SK-N-SH (cell line): Measurements from ENCODE around the gene CLDN14. TPM values are rescaled to one million over a fixed set of nuclear protein-coding genes. Genes with fewer than 3 reads are reported as not detected.

Experiments used
- CTCF ChIA-PET: fragments of 300-600, 350-600 bp; formaldehyde crosslinking; extraction: SDS; loops from one replicate; lab custom pipeline; 2021; lab: Yijun Ruan, JAX
- POLR2A ChIA-PET: fragments of 350-600 bp; sonication (Branson Sonifier 250); formaldehyde crosslinking; extraction: SDS; loops from one replicate; lab custom pipeline; 2020; ENCODE audit warnings: antibody characterized with exemption, inconsistent platforms; lab: Yijun Ruan, JAX
- DNase-seq: peaks from one replicate; pipeline ENCODE4 v3.0.0; 2012
- H2AFZ ChIP-seq: fragments of 200-600 bp; sonication (generic); 2 replicates; pipeline ENCODE4 v1.8.1; 2016; ENCODE audit warnings: antibody characterized with exemption, mild to moderate bottlenecking, low read depth
- H3F3A ChIP-seq: fragments of 200-600 bp; sonication (generic); replicated peaks from 2 replicates; pipeline ENCODE3; 2016; ENCODE audit warnings: antibody characterized with exemption, mild to moderate bottlenecking; ENCODE audit not compliant: insufficient read depth
- H3K27ac ChIP-seq, 2 experiments: fragments of 200-500 bp in 1 of 2; fragments of 200-600 bp in 1 of 2; sonication (Bioruptor generic) in 1 of 2; sonication (generic), shearing (Covaris generic) in 1 of 2; 2 replicates each; pipeline versions ENCODE4 v1.5.1 to v1.6.1; 2014 to 2016; ENCODE audit warnings: low read depth in 2 of 2, inconsistent platforms in 1 of 2, low read length in 1 of 2, mild to moderate bottlenecking in 1 of 2, mixed read lengths in 1 of 2
- H3K27me3 ChIP-seq: fragments of 200-600 bp; sonication (generic), shearing (Covaris generic); 2 replicates; pipeline ENCODE4 v1.6.1; 2016; ENCODE audit warnings: mixed run types; ENCODE audit not compliant: insufficient read depth
- H3K36me3 ChIP-seq, 2 experiments: fragments of 200-500 bp in 1 of 2; fragments of 200-600 bp in 1 of 2; sonication (Bioruptor generic) in 1 of 2; sonication (generic) in 1 of 2; replicated peaks in 1 of 2; 2 replicates each; pipeline versions ENCODE3 to v1.5.1; 2014 to 2016; ENCODE audit warnings: low read length in 1 of 2, mild to moderate bottlenecking in 1 of 2; ENCODE audit not compliant: insufficient read depth in 2 of 2, control insufficient read depth in 1 of 2
- H3K4me1 ChIP-seq, 2 experiments: fragments of 200-500 bp in 1 of 2; fragments of 200-600 bp in 1 of 2; sonication (Bioruptor generic) in 1 of 2; sonication (generic), shearing (Covaris generic) in 1 of 2; 2 replicates each; pipeline versions ENCODE4 v1.5.1 to v1.6.1; 2014 to 2016; ENCODE audit warnings: low read depth in 1 of 2, low read length in 1 of 2, mixed run types in 1 of 2; ENCODE audit not compliant: insufficient read depth in 2 of 2, control insufficient read depth in 1 of 2
- H3K4me2 ChIP-seq: fragments of 200-600 bp; sonication (generic), shearing (Covaris generic); 2 replicates; pipeline ENCODE4 v1.6.1; 2017; ENCODE audit warnings: mixed run types
- H3K4me3 ChIP-seq, 2 experiments: fragments of 200-500 bp in 1 of 2; fragments of 200-600 bp in 1 of 2; sonication (Bioruptor generic) in 1 of 2; sonication (generic), shearing (Covaris generic) in 1 of 2; 2 replicates each; pipeline versions ENCODE4 v1.5.1 to v1.8.1; 2014 to 2016; ENCODE audit warnings: low read depth in 2 of 2, inconsistent platforms in 1 of 2, low read length in 1 of 2, mild to moderate bottlenecking in 1 of 2, mixed read lengths in 1 of 2, moderate library complexity in 1 of 2
- H3K79me2 ChIP-seq: fragments of 200-600 bp; sonication (generic); 2 replicates; pipeline ENCODE4 v1.8.1; 2017; ENCODE audit warnings: mild to moderate bottlenecking; ENCODE audit not compliant: insufficient read depth
- H3K9ac ChIP-seq: fragments of 200-600 bp; sonication (generic); 2 replicates; pipeline ENCODE4 v1.6.1; 2017; ENCODE audit warnings: mixed run types
- H3K9me2 ChIP-seq: fragments of 200-600 bp; sonication (generic); 2 replicates; pipeline ENCODE4 v1.6.1; 2017; ENCODE audit warnings: mixed run types
- H3K9me3 ChIP-seq: fragments of 200-600 bp; sonication (generic); 2 replicates; pipeline ENCODE4 v1.6.1; 2017; ENCODE audit warnings: mixed run types, mild to moderate bottlenecking, moderate library complexity
- H4K20me1 ChIP-seq: fragments of 200-600 bp; sonication (generic); 2 replicates; pipeline ENCODE4 v1.6.1; 2017; ENCODE audit warnings: mild to moderate bottlenecking, mixed run types; ENCODE audit not compliant: insufficient read depth
- CTCF ChIP-seq: fragments of 200-600 bp; sonication (generic); IDR thresholded peaks from 2 replicates; pipeline ENCODE4 v1.6.1; 2017; ENCODE audit warnings: antibody characterized with exemption, mild to moderate bottlenecking, moderate library complexity
- EP300 ChIP-seq, 2 experiments: IDR thresholded peaks; 2 replicates each; pipeline versions ENCODE4 v1.4.0 to v1.6.1; 2012; ENCODE audit warnings: borderline replicate concordance in 1 of 2, low read depth in 1 of 2, low read length in 1 of 2
- EZH2phosphoT487 ChIP-seq: fragments of 200-600 bp; sonication (generic); IDR thresholded peaks from 2 replicates; pipeline ENCODE4 v1.6.1; 2017; ENCODE audit warnings: low read depth, mixed run types, mild to moderate bottlenecking, antibody characterized with exemption, moderate library complexity, borderline replicate concordance
- FOSL2 ChIP-seq: IDR thresholded peaks from 2 replicates; pipeline ENCODE4 v1.4.0; 2012; ENCODE audit warnings: low read depth, mild to moderate bottlenecking, moderate library complexity, borderline replicate concordance
- MEF2A ChIP-seq: IDR thresholded peaks from 2 replicates; pipeline ENCODE4 v1.4.0; 2012; ENCODE audit warnings: low read depth, borderline replicate concordance
- NFIC ChIP-seq: IDR thresholded peaks from 2 replicates; pipeline ENCODE4 v1.4.0; 2012; ENCODE audit warnings: borderline replicate concordance
- PBX3 ChIP-seq: IDR thresholded peaks from 2 replicates; pipeline ENCODE4; 2012
- RAD21 ChIP-seq: IDR thresholded peaks from 2 replicates; pipeline ENCODE4 v1.6.1; 2012; ENCODE audit warnings: mild to moderate bottlenecking, low read length
- RXRA ChIP-seq: IDR thresholded peaks from 2 replicates; pipeline ENCODE4 v1.4.0; 2012; ENCODE audit warnings: low read depth, mild to moderate bottlenecking, borderline replicate concordance
- SMC3 ChIP-seq: IDR thresholded peaks from 2 replicates; pipeline ENCODE4 v1.6.1; 2012; ENCODE audit warnings: low read depth, low read length, improper control_type of control experiment
- TCF12 ChIP-seq: IDR thresholded peaks from 2 replicates; pipeline ENCODE4 v1.4.0; 2012
- WGBS: methylation state at CpG from one replicate; pipeline ENCODE4 v1.1.6; 2017; ENCODE audit warnings: low lambda C conversion rate; 5-methylcytosine and 5-hydroxymethylcytosine counted together
- polyA plus RNA-seq, 3 experiments: library from polyadenylated mRNA; depleted of rRNA; stranded (reverse); fragments of >200 nt; gene quantifications; 2 replicates each; pipeline ENCODE4 v1.2.3, GENCODE V29; 2012
- TF ChIP-seq, protein P1 (sequence below): IDR thresholded peaks from 2 replicates; pipeline ENCODE4 v1.4.0; 2012; ENCODE audit warnings: low read depth
- TF ChIP-seq, protein P2 (sequence below): IDR thresholded peaks from 2 replicates; pipeline ENCODE4 v1.4.0; 2012; ENCODE audit warnings: low read depth, borderline replicate concordance

Gene CLDN14
- polyA plus RNA-seq, 1 of the 3 experiments (the other 2 are of a cell fraction): not detected

- TF ChIP-seq FOSL2: no peak
- no peak for TF ChIP-seq NFIC
- TF ChIP-seq PBX3: no peak
- TF ChIP-seq, protein P1, sequence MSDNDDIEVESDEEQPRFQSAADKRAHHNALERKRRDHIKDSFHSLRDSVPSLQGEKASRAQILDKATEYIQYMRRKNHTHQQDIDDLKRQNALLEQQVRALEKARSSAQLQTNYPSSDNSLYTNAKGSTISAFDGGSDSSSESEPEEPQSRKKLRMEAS: no peak
Observed at GRCh38 chr21:36420571-36421339, 59.2 kb downstream of the CLDN14 start (continued).

- peaks cover 4 to 11% of the 10 kb centered on the region in 2 experiments for H3K36me3 ChIP-seq
- H3K4me2 ChIP-seq: no peak overlapping the region
- H3K9ac ChIP-seq: no peak overlapping the region
- H3K9me3 ChIP-seq: no peaks in the 10 kb centered on the region
- H4K20me1 ChIP-seq: no peaks in the 10 kb centered on the region
- WGBS: 55% methylated on average over 8 of the region's 8 CpGs
- TF ChIP-seq TCF12 (no peak), SMC3 (peak; percentile 79), EP300 (IDR thresholded peaks at IDR 0.05; ENCODE audit: borderline replicate concordance in 1 of 2, low read depth in 1 of 2, low read length in 1 of 2) (no peak), RAD21 (peak; percentile 81), MEF2A (no peak), EZH2phosphoT487 (no peak), CTCF (peak; percentile 81), RXRA (no peak)
- TF ChIP-seq, protein P2, sequence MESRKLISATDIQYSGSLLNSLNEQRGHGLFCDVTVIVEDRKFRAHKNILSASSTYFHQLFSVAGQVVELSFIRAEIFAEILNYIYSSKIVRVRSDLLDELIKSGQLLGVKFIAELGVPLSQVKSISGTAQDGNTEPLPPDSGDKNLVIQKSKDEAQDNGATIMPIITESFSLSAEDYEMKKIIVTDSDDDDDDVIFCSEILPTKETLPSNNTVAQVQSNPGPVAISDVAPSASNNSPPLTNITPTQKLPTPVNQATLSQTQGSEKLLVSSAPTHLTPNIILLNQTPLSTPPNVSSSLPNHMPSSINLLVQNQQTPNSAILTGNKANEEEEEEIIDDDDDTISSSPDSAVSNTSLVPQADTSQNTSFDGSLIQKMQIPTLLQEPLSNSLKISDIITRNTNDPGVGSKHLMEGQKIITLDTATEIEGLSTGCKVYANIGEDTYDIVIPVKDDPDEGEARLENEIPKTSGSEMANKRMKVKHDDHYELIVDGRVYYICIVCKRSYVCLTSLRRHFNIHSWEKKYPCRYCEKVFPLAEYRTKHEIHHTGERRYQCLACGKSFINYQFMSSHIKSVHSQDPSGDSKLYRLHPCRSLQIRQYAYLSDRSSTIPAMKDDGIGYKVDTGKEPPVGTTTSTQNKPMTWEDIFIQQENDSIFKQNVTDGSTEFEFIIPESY: no peak
- no peak overlapping the region for H3K27ac ChIP-seq
- H3K9me2 ChIP-seq: no peaks in the 10 kb centered on the region
- no peak overlapping the region for H2AFZ ChIP-seq
- no peaks in the 10 kb centered on the region for H3K27me3 ChIP-seq
- ChIA-PET POLR2A (no interaction called here), CTCF (interaction anchor here (0.7 to 0.9 kb wide), 2 partner anchors 9 to 11 kb away, joined by 3 to 9 read pairs; no protein-coding TSS in a partner anchor)
- H3K4me3 ChIP-seq: no peak overlapping the region; a peak in 1 of 4 replicates
- peaks cover 0 to 5% of the 10 kb centered on the region in 2 experiments; a peak in 2 of 4 replicates for H3K4me1 ChIP-seq
- DNase-seq: peak; percentile 85
- no peaks in the 10 kb centered on the region for H3K79me2 ChIP-seq
- peaks cover 9% of the 10 kb centered on the region for H3F3A ChIP-seq
Observed at GRCh38 chr21:36419996-36420395, 59.9 kb downstream of the CLDN14 start.
